AG08395 (cell line): Measurements from ENCODE around the gene MFAP5.
A peak's percentile ranks its signal among the peaks of the same experiment; 100 is the strongest.

ENCODE experiments used
- DNase-seq: peaks from one replicate; pipeline ENCODE4 v3.0.0; 2012; ENCODE audit warnings: mixed read lengths, low spot score

Gene MFAP5, protein sequence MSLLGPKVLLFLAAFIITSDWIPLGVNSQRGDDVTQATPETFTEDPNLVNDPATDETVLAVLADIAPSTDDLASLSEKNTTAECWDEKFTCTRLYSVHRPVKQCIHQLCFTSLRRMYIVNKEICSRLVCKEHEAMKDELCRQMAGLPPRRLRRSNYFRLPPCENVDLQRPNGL

GRCh38 chr12:8662593-8662992 lies at the start of gene MFAP5:
Gene MFAP5 (minus strand): TSS chr12:8662826. CDS start chr12:8662104, 722 bp downstream.
- DNase-seq, result peak; percentile 80

- peak; percentile 55 for DNase-seq
Observed at GRCh38 chr12:8709124-8709830, 46.7 kb upstream of the MFAP5 start.

DNA sequence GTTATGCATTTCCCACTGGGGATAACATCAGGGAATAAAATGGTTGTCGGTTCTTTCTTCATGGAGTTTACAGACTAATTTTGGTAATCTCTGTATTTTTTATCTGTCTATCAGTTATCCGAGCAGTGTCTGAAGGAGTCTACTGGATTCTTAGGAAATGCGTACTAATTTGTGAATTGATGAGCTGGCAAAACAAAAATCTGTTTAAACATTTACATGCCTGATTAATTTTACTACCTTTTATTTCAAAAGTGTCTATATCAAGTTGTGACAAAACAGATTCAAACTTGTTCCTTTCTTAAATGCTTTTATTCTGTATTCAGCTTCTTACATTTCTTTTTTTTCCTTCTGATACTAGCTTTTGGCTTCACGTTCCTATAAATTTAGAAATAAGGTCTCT lies 39.5 kb upstream of the MFAP5 start:
- no peak for DNase-seq

DNA sequence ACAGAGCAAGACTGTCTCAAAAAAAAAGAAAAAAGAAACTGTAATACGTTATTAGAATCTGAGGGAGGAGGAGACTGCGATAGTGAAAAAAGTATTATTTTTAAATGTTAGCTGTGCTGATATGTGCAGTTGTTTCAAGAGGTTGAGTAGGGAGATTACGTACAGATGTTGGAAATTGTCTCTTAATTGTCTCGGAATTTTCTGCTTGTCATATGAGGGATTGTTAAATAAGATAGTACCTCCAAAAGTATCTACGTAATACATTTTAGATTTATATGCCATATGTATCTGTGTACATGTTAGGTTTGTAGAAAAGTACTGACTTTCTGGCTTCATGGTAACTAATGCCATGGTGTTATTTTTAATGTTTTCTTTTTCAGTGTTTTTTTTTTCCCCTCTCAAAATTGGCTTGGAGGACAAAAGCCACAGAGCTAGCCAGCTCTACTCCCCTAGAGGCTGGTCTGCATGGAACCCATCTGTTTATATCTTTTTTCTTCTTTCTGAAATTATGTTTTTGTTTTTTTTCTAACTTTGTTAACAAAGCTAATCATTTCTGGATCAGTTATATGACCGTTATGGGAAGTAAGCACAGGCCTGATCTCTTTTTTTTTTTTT lies 38.5 kb upstream of the MFAP5 start:
- DNase-seq, result no peak

GRCh38 chr12:8699714-8700113 lies 37.1 kb upstream of the MFAP5 start:
- DNase-seq, result no peak

- no peak for DNase-seq
Observed at GRCh38 chr12:8698879-8699278, 36.3 kb upstream of the MFAP5 start.

DNA sequence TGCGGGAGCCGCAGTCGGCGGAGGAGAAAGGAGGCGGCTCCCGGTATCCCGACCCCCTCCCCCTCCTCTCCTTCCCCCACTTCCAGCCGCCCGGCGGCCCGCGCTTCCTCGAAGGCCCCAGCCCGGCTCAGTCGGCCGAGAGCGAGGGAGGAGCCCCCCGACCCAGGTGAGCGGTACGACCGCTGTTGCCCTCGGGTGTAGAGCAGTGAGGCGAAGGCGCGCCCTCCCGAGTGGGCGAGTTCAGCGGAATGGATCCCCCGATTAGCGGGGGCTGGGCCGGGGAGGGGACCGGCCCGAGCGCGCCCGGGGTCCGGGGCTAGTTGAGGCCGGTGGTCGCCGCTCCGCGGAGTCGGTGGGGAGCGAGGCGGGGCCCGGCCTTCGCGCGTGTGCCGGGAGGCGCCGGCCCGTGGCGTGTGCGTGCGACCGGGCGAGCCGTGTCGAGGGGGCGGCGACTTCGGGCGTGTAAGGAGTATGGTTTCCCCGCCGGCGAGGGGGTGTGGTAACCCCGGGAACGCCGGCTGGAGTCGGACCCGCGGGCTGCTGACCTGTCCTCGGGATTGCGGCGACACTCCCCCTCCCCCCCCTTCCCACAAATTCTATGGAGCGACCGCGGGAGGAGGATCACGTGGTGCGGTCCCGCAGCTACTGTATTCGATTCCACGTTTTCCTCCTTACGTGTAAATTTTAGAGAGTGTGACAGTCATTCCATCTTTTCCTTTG lies 35.7 kb upstream of the MFAP5 start:
- peak; percentile 55 for DNase-seq

GRCh38 chr12:8697476-8698131 lies 35.0 kb upstream of the MFAP5 start, which contains the start of gene RIMKLB:
Gene RIMKLB (plus strand): TSS chr12:8697991. CDS start chr12:8713867, 15,876 bp downstream.
- DNase-seq, result peak; percentile 81

GRCh38 chr12:8697120-8697475 lies 34.5 kb upstream of the MFAP5 start:
- peak; percentile 31 for DNase-seq

DNA sequence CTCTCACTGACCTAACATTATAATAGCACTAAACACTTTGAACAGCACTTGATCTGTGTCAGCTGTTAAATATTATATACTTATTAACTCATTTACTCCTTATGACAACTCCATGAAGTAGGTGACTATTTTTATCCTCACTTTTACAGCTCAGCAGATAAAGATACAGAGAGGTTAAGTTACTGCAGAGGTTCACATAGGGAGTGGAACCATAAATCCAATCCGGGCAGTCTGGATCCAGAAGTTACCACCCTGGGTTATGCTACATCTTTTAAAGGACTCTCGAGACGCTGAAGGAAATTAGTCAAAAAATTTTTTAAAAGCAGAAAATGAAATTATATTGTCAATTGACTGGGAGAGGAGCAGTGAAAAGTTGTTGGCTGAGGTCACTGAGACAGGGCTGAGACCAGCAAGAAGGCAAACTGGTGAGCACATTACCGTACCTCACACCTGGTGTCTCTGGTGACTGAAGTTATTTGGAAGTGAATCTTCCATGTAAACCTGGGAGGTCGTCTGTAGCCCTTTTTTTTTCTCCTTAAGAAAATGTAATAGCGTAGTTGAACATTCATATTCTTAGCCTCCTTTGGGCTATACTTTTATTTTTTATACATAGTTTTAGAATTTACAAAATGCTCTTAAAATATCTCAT lies 33.9 kb upstream of the MFAP5 start:
- no peak for DNase-seq

DNA sequence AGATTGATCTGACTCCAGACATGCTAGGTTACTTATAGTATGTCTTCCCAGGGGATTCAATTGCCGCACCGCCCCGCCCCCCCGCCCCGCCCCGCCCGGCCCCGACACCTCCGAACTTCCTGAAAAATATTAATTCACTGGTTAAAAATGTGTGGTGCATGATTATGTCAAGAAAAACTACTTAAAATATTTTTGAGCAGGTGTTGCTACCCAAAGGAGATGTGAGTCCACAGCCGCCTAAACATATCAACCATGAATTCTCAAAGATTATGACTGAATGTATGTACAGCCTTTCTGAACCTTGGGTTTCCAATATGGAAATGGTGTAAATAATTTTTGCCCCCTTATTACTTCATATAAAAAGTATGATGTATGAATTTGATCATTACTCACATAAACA lies 32.5 kb upstream of the MFAP5 start:
- DNase-seq, result no peak

GRCh38 chr12:8692573-8692972 lies 29.9 kb upstream of the MFAP5 start:
- DNase-seq, result no peak

DNA sequence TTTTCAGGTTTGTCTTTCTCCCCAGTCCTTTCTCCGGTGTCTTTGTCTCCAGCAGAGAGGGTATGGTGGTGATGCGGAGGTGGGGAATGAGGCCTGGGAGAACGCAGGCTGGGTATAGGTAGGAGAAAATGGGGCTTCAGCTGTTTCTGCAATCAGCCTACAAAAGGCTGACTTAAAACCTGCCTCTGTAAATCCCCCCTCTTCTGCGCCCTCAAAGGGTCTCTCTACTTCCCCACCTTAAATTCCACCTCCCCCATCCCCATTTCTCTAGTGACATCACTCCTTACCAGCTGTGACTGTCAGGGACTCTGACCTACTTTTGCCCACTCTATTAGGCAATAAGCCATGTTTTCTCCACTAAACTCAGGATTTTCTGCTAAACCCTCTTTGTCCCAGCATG lies 27.1 kb upstream of the MFAP5 start:
- DNase-seq, result no peak

DNA sequence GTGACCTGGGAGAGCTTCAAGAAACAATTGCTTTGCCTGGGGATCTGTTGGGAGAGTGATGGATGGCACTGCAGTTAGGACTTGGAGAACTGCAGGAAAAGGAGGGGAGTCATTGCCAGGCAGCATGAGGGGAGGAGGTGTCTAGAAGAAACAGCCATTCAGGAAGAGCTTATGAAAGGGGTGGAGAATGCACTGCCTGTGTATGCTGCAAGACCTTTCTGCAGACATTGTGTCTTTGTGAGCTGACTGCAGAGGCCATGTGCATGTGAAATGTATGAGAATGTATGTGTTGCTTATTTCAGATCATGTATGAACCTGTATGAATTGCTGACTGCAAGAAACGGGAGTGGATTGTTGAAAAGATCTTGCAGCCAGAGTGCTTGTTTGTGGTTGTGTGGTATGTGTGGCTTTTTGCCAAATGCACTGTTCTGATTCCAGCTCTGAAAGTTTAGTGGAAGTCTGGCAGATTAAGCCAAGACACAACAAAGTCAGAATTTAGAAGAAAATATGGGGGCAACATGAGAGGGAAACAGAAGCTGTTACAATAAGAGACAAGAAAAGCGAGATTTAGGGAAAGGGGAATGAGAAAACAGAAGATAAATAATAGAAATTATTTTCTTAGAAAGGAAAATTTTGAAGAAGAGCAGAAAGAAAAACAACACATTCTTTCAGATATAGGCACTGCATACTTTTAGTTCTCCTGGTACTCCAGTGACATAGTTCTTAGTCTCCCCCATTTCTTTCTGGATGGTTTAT lies 25.4 kb upstream of the MFAP5 start:
- DNase-seq, result peak; percentile 69

- DNase-seq, result no peak
Observed at GRCh38 chr12:8685051-8685450, 22.4 kb upstream of the MFAP5 start.

DNA sequence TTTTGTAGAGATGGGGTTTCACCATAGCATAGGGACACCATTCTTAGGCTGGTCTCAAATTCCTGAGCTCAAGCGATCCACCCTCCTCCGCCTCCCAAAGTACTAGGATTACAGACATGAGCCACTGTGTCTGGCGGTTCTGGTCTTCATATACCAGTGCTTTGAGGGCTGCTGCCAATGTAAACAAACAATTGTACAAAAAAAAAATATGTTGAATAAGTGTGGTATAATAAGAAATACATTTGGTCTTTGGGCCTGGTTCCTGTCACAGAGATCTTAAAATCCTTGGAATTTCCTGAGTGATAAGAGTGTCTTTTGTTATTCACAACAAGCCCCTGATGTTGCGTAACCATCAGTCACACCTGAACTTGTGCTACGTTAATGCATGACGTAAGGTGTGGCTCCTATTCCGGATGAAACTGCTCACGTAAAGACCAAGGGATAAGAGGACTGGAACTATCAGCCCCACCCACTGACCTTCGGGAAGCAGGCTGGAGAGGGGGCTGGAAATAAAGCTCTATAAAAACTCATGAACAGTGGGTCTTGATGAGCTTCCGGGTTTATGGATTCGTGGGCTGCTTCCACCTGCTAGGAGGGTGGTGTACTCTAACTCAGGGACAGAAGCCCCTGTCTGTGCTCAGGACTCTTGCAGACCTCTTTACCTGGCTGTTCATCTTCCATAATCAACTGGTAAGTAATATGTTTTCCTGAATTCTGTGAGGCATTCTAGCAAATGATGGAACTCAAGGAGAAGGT lies 18.7 kb upstream of the MFAP5 start:
- DNase-seq, result no peak

GRCh38 chr12:8680533-8680932 lies 17.9 kb upstream of the MFAP5 start:
- no peak for DNase-seq

DNA sequence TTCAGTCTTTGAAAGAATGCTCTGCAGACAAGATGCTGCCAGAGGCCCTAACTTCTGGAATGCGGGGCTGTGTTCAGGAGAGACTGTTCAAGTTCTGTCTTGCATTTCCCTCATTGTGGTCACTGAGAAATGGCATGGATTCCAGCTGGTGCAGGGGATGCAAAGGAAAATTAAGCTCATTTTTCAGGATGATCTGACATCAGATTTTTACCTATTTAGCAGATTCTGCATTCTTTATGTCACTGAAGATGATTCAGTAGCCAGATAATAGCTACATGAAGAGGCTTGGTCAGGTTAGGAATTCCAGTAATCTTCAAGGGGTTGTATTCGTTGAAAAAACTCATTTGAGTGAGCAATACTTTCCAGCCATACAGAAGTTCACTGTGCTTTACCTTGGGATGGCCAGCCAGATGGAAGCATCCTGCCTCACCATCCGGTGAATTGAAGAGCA lies 16.1 kb upstream of the MFAP5 start:
- DNase-seq, result peak; percentile 53

DNA sequence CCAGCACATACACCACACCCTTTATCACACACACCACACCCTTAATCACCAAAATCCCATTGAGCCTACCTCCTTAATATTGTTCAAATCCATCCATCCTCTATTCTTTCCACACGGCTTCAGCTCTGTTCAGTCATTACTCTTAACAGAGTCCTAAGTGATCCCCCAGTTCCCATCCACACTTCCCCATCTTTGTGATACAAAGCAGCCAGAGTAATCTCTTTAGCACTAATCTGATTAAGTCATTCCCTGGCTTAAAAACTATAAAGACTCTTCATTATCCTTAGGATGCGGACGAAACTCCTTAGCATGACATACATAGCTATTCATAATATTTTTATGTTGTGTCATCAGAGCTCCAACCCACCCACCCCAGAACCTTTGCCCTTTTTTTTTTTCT lies 14.7 kb upstream of the MFAP5 start:
- DNase-seq, result no peak

- DNase-seq, result no peak
Observed at GRCh38 chr12:8676651-8677050, 14.0 kb upstream of the MFAP5 start.
